Measurements from ENCODE around the gene SERPINA4. TPM values are rescaled to one million over a fixed set of nuclear protein-coding genes. Genes with fewer than 3 reads are reported as not detected.
"Not testable (repeated sequence)": the region's sequence is repeated elsewhere in the genome, so short reads cannot be mapped to it uniquely, and the experiment has no call there.

Gene SERPINA4
- total RNA-seq, 8 experiments from 2014 or later = 0.09 to 0.28 (median 0.24) TPM; not detected in 5

DNA sequence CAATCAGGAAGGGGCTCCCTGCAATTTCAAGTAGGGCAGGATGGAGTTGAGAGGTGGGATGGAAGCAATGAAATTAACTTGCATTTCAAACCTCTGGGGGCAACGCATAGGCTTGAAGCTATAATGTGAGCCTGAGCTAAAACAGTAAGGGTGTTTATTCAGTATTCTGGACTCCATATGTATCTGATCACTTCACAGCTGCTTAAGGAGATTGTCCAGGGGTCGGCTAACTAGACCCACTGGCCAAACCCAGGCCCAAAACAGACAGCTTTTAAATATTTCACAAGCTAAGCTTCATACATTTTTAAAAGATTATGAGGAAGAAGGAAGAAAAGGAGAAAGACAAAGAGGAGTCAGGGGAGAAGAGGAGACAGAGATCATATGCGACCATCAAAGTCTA, 44.1 kb downstream of the SERPINA4 start:
- WGBS, 10 experiments = 60 to 86% (median 76%) methylated on average over 1 to 3 of the region's 3 CpGs; no CpG with 5 or more reads in 2 of the 10 experiments
- ATAC-seq (replicated peaks in 6 of 8) = no peak
- in situ Hi-C loops (cut with MboI; ENCODE audit: low pct_unique_long_range_greater_than_20kb in 2 of 9, low sequenced_read_pairs in 9 of 9, unreplicated experiment in 9 of 9) = no loop called here
- Histone ChIP-seq H3K4me1 (replicated peaks in 1 of 2) (peaks cover 7 to 17% of the 10 kb centered on the region in 2 donors), H3K27ac (no peak overlapping the region), H3K4me3 (no peak overlapping the region)

- WGBS, 10 experiments = no CpG with 5 or more reads among the region's 1 CpG
- H3K4me3 ChIP-seq; H3K27ac ChIP-seq; ATAC-seq (replicated peaks in 6 of 8); in situ Hi-C loops (cut with MboI; ENCODE audit: low pct_unique_long_range_greater_than_20kb in 2 of 9, low sequenced_read_pairs in 9 of 9, unreplicated experiment in 9 of 9): not testable (repeated sequence)
- peaks cover 12 to 13% of the 10 kb centered on the region in 2 donors for H3K4me1 ChIP-seq (replicated peaks in 1 of 2)
Observed at GRCh38 chr14:94608966-94609365, 47.7 kb downstream of the SERPINA4 start.

DNA sequence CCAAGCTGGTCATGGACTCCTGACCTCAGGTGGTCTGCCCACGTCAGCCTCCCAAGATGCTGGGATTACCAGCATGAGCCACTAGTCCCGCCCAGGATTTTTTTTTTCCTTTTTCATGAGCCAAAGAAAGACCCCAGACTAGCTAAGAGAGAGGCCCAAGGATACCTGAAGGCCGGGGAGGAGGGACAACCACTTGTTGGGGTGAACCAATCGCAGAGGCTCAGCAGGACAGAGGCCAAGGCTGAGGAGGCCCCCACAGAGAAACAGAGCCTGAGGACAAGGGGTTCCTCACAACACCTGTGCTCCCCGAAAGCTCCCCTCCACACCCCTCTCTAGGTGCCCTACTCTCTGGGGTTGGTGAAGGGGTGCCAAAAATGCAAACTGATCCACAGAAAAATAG, 49.9 kb downstream of the SERPINA4 start:
- 20 to 100% (median 86%) methylated on average over 1 to 4 of the region's 5 CpGs; no CpG with 5 or more reads in 3 of the 10 experiments for WGBS, 10 experiments
- no peak for ATAC-seq (replicated peaks in 6 of 8)

GRCh38 chr14:94612174-94612573, 50.9 kb downstream of the SERPINA4 start, which contains the start of gene SERPINA3:
SERPINA3 (plus strand) TSS chr14:94612391; CDS start chr14:94614442, 2,051 bp downstream.
- peak in 6 of 8 experiments; percentile 5 to 55 (median 46) for ATAC-seq (replicated peaks in 6 of 8)
- in situ Hi-C loops (cut with MboI; ENCODE audit: low pct_unique_long_range_greater_than_20kb in 2 of 9, low sequenced_read_pairs in 9 of 9, unreplicated experiment in 9 of 9) = no loop called here
- Histone ChIP-seq H3K4me1 (replicated peaks in 1 of 2) (peaks cover 12 to 13% of the 10 kb centered on the region in 2 donors), H3K4me3 (no peak within 1 kb of the TSS), H3K27ac (no peak within 1 kb of the TSS)
- 21 to 100% (median 62%) methylated on average over 1 to 3 of the region's 4 CpGs; no CpG with 5 or more reads in 4 of the 10 experiments for WGBS, 10 experiments

More for the DNA sequence above, 49.9 kb downstream of the SERPINA4 start:
- in situ Hi-C loops (cut with MboI; ENCODE audit: low pct_unique_long_range_greater_than_20kb in 2 of 9, low sequenced_read_pairs in 9 of 9, unreplicated experiment in 9 of 9) = no loop called here
- no peak overlapping the region for H3K4me3 ChIP-seq
- peaks cover 12 to 13% of the 10 kb centered on the region in 2 donors for H3K4me1 ChIP-seq (replicated peaks in 1 of 2)
- no peak overlapping the region for H3K27ac ChIP-seq

- Histone ChIP-seq H3K4me1 (replicated peaks in 1 of 2) (peaks cover 12 to 13% of the 10 kb centered on the region in 2 donors), H3K4me3 (no peak overlapping the region), H3K27ac (no peak overlapping the region)
- in situ Hi-C loops (cut with MboI; ENCODE audit: low pct_unique_long_range_greater_than_20kb in 2 of 9, low sequenced_read_pairs in 9 of 9, unreplicated experiment in 9 of 9) = no loop called here
- WGBS, 10 experiments = 0% methylated on average over 2 of the region's 9 CpGs; no CpG with 5 or more reads in 9 of the 10 experiments
- ATAC-seq (replicated peaks in 6 of 8) = peak in 5 of 8 experiments; percentile 8 to 55 (median 41)
Observed at GRCh38 chr14:94612580-94613554, 51.6 kb downstream of the SERPINA4 start.

GRCh38 chr14:94613720-94614644, 52.7 kb downstream of the SERPINA4 start:
- no peak for ATAC-seq (replicated peaks in 6 of 8)
- Histone ChIP-seq H3K4me3 (no peak overlapping the region), H3K4me1 (replicated peaks in 1 of 2) (peaks cover 12 to 13% of the 10 kb centered on the region in 2 donors), H3K27ac (no peak overlapping the region)
- in situ Hi-C loops (cut with MboI; ENCODE audit: low pct_unique_long_range_greater_than_20kb in 2 of 9, low sequenced_read_pairs in 9 of 9, unreplicated experiment in 9 of 9) = no loop called here
- WGBS, 10 experiments = 0 to 92% (median 73%) methylated on average over 1 to 8 of the region's 20 CpGs; no CpG with 5 or more reads in 2 of the 10 experiments

GRCh38 chr14:94614802-94615201, 53.6 kb downstream of the SERPINA4 start:
- Histone ChIP-seq H3K4me1 (replicated peaks in 1 of 2) (peaks cover 12 to 13% of the 10 kb centered on the region in 2 donors), H3K27ac (no peak overlapping the region), H3K4me3 (no peak overlapping the region)
- 91 to 100% (median 95%) methylated on average over 1 to 6 of the region's 7 CpGs; no CpG with 5 or more reads in 5 of the 10 experiments for WGBS, 10 experiments
- no peak for ATAC-seq (replicated peaks in 6 of 8)
- in situ Hi-C loops (cut with MboI; ENCODE audit: low pct_unique_long_range_greater_than_20kb in 2 of 9, low sequenced_read_pairs in 9 of 9, unreplicated experiment in 9 of 9) = no loop called here

GRCh38 chr14:94615254-94615653, 54.0 kb downstream of the SERPINA4 start:
- WGBS, 10 experiments = 87 to 100% methylated on average over 1 to 3 of the region's 3 CpGs; no CpG with 5 or more reads in 8 of the 10 experiments
- in situ Hi-C loops (cut with MboI; ENCODE audit: low pct_unique_long_range_greater_than_20kb in 2 of 9, low sequenced_read_pairs in 9 of 9, unreplicated experiment in 9 of 9) = no loop called here
- Histone ChIP-seq H3K27ac (no peak overlapping the region), H3K4me3 (no peak overlapping the region), H3K4me1 (replicated peaks in 1 of 2) (peaks cover 12 to 13% of the 10 kb centered on the region in 2 donors)
- ATAC-seq (replicated peaks in 6 of 8) = no peak

DNA sequence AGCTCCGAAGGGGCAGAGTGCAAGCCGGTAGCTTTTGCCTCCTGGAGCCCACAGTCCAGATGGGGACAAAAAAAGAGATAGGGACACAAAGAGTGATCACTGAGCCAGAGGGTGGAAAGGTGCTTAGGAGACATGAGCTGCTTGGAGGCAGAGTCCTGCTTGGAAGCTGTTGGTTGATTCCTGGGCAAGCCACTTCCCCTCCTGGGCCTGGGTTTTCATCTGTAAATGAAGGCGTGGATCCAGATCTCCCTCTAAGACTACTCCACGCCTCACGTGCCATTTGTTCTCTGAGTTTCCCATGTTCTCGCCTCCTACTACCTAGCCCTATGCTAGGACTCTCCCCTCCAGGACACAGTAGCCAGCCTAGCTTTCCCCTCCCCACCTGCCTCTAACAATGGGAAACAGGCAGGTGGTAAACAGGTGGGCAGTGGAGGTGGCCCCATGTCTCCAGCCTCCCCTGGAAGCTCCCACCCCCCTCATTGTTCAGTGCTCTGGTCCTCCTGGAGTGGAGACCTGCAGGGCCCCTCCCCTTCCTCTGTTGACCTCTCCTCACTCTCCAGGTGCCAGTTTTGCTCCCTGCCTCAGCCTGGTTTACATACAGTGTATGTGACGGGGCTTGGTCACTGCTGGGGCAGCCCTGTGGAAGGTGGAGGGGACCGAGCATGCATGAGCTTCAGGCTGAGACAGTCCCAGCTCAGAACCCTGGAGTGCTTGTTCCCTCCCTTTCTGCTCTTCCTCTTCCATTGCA, 54.8 kb downstream of the SERPINA4 start:
- no peak overlapping the region for H3K27ac ChIP-seq
- peaks cover 12 to 13% of the 10 kb centered on the region in 2 donors for H3K4me1 ChIP-seq (replicated peaks in 1 of 2)
- no peak overlapping the region for H3K4me3 ChIP-seq
- 18 to 90% (median 70%) methylated on average over 1 to 3 of the region's 8 CpGs; no CpG with 5 or more reads in 2 of the 10 experiments for WGBS, 10 experiments
- in situ Hi-C loops (cut with MboI; ENCODE audit: low pct_unique_long_range_greater_than_20kb in 2 of 9, low sequenced_read_pairs in 9 of 9, unreplicated experiment in 9 of 9) = no loop called here
- no peak for ATAC-seq (replicated peaks in 6 of 8)

GRCh38 chr14:94617366-94617941, 56.2 kb downstream of the SERPINA4 start:
- in situ Hi-C loops (cut with MboI; ENCODE audit: low pct_unique_long_range_greater_than_20kb in 2 of 9, low sequenced_read_pairs in 9 of 9, unreplicated experiment in 9 of 9) = no loop called here
- no peak overlapping the region for H3K27ac ChIP-seq
- 20 to 100% (median 61%) methylated on average over 1 to 5 of the region's 5 CpGs for WGBS, 10 experiments
- H3K4me3 ChIP-seq = no peak overlapping the region
- peaks cover 7 to 8% of the 10 kb centered on the region in 2 donors for H3K4me1 ChIP-seq (replicated peaks in 1 of 2)
- ATAC-seq (replicated peaks in 6 of 8) = no peak

DNA sequence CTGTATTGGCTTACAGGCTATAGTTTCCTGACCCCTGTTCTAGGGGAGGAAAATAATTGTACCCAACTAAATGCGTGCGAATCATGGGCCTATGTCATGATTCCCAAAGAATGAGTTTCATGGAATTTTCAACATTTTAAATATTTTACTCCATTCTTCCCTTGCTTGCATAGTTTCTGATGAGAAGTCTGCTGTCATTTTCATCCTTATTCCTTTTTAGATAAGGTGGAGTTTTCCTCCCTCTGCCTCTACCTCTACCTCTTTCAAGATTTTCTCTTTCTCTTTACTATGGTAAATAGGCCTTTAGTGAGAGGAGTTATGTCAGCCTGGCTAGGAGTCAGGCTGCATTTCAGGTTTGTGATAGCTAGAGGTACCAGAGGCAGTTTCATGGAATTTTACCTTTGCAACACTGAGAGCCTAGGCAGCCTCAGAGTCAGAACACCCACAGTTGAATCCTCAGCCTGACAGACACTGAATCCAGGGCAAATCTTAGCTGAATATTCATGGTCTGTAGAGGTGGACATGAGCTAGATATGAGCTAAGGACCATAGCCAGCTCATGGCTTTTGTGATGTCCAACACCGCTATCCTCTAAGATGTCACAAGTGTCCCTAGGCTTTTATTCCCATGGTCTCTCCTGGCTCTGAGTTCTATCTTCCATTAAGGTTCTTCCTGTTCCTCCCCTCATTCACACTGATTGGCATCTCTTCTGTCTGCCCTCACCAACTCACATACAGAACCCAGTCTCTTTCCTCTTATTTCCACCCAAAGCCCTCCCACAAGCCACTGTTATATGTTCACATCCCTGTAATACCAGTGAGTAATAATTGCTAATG, 57.0 kb downstream of the SERPINA4 start:
- Histone ChIP-seq H3K4me3 (no peak overlapping the region), H3K4me1 (replicated peaks in 1 of 2) (peaks cover 0 to under 1% of the 10 kb centered on the region in 2 donors), H3K27ac (no peak overlapping the region)
- 0 to 100% (median 71%) methylated on average over 1 to 3 of the region's 3 CpGs; no CpG with 5 or more reads in 1 of the 10 experiments for WGBS, 10 experiments
- in situ Hi-C loops (cut with MboI; ENCODE audit: low pct_unique_long_range_greater_than_20kb in 2 of 9, low sequenced_read_pairs in 9 of 9, unreplicated experiment in 9 of 9) = no loop called here
- no peak for ATAC-seq (replicated peaks in 6 of 8)

All from motor neuron (in vitro differentiated cells).